Glutamatergic neuron (in vitro differentiated cells): ENCODE data around the gene APOL6. TPM values are rescaled to one million over a fixed set of nuclear protein-coding genes. Genes with fewer than 3 reads are reported as not detected.

Experiments used
- DNase-seq: peaks from one replicate; pipeline ENCODE4 v3.0.0; 2022
- H3K27ac Mint-ChIP-seq: one replicate; pipeline ENCODE4 v1.8.0; 2020; ENCODE audit warnings: mild to moderate bottlenecking, mixed read lengths, inconsistent platforms; ENCODE audit not compliant: unreplicated experiment
- H3K27me3 Mint-ChIP-seq: one replicate; pipeline ENCODE4 v1.8.0; 2020; ENCODE audit warnings: mild to moderate bottlenecking, moderate library complexity, mixed read lengths, inconsistent platforms; ENCODE audit not compliant: unreplicated experiment
- H3K36me3 Mint-ChIP-seq: one replicate; pipeline ENCODE4 v1.8.0; 2020; ENCODE audit warnings: mild to moderate bottlenecking, mixed read lengths, inconsistent platforms; ENCODE audit not compliant: unreplicated experiment
- H3K4me1 Mint-ChIP-seq: one replicate; pipeline ENCODE4 v1.8.0; 2020; ENCODE audit warnings: mild to moderate bottlenecking, low read depth, mixed read lengths, inconsistent platforms; ENCODE audit not compliant: unreplicated experiment
- H3K4me3 Mint-ChIP-seq: one replicate; pipeline ENCODE4 v1.8.0; 2020; ENCODE audit warnings: mild to moderate bottlenecking, mixed read lengths, inconsistent platforms; ENCODE audit not compliant: unreplicated experiment
- H3K9me3 Mint-ChIP-seq: one replicate; pipeline ENCODE4 v1.8.0; 2020; ENCODE audit warnings: mild to moderate bottlenecking, moderate library complexity, mixed read lengths, inconsistent platforms; ENCODE audit not compliant: unreplicated experiment
- CTCF ChIP-seq: fragments of 200-600 bp; sonication (generic); IDR thresholded peaks from one replicate; pipeline ENCODE4 v1.5.0; 2021; ENCODE audit not compliant: partially characterized antibody, unreplicated experiment
- long read RNA-seq: library from polyadenylated mRNA; unstranded; transcript quantifications from one replicate; pipeline ENCODE4 v2.0.0, GENCODE V29; 2020; ENCODE audit not compliant: unreplicated experiment
- total RNA-seq: library from RNA; stranded (reverse); fragmentation: NEBNext Ultra II Directional; extraction: Animal tissue kit (Norgen Biotek cat#: 25700); gene quantifications from one replicate; pipeline ENCODE4 v1.2.1, GENCODE V29; 2021; ENCODE audit not compliant: unreplicated experiment

The APOL6 gene
- not detected for total RNA-seq
- long read RNA-seq = 0 reads

GRCh38 chr22:35648066-35649025, at the start of gene APOL6:
Gene APOL6 (plus strand): TSS chr22:35648446. CDS start chr22:35656426, 7,980 bp downstream.
- H3K4me3 Mint-ChIP-seq = peak within 1 kb of the TSS; percentile 68
- H3K9me3 Mint-ChIP-seq = no peaks in the 10 kb centered on the region
- H3K27me3 Mint-ChIP-seq = peaks cover 1% of the 10 kb centered on the region
- no peak for TF ChIP-seq CTCF
- peaks cover 3% of the 10 kb centered on the region for H3K4me1 Mint-ChIP-seq
- DNase-seq = no peak
- peak within 1 kb of the TSS; percentile 18 for H3K27ac Mint-ChIP-seq
- H3K36me3 Mint-ChIP-seq = no peaks in the 10 kb centered on the region

- no peaks in the 10 kb centered on the region for H3K36me3 Mint-ChIP-seq
- H3K27ac Mint-ChIP-seq = no peak overlapping the region
- H3K4me3 Mint-ChIP-seq = no peak overlapping the region
- no peaks in the 10 kb centered on the region for H3K4me1 Mint-ChIP-seq
- DNase-seq = no peak
- peaks cover 3% of the 10 kb centered on the region for H3K9me3 Mint-ChIP-seq
- no peak for TF ChIP-seq CTCF
- H3K27me3 Mint-ChIP-seq = peaks cover 2% of the 10 kb centered on the region
Measured at GRCh38 chr22:35599364-35599763, 48.9 kb upstream of the APOL6 start.

- Mint-ChIP-seq H3K4me1 (peaks cover 8% of the 10 kb centered on the region), H3K27me3 (peaks cover 2% of the 10 kb centered on the region), H3K4me3 (no peak overlapping the region), H3K9me3 (peaks cover 9% of the 10 kb centered on the region), H3K27ac (no peak overlapping the region), H3K36me3 (no peaks in the 10 kb centered on the region)
- no peak for TF ChIP-seq CTCF
- no peak for DNase-seq
Measured at GRCh38 chr22:35600476-35600875, 47.8 kb upstream of the APOL6 start.

GRCh38 chr22:35601013-35601580, 47.1 kb upstream of the APOL6 start:
- Mint-ChIP-seq H3K27ac (no peak overlapping the region), H3K4me3 (no peak overlapping the region), H3K4me1 (peaks cover 13% of the 10 kb centered on the region), H3K27me3 (peaks cover 4% of the 10 kb centered on the region), H3K9me3 (peaks cover 12% of the 10 kb centered on the region), H3K36me3 (no peaks in the 10 kb centered on the region)
- no peak for DNase-seq
- TF ChIP-seq CTCF = no peak
